MM.1S (cell line): ENCODE measurements around the gene RCCD1.

Experiments used
- EZH2 ChIP-seq: fragments of 300-600 bp; sonication (generic); optimal IDR thresholded peaks from 2 replicates; pipeline ENCODE3; 2017; ENCODE audit warnings: low read depth, mild to moderate bottlenecking, antibody characterized with exemption, low read length, mixed read lengths
- TF ChIP-seq, protein P1 (sequence below): fragments of 300-600 bp; sonication (generic); IDR thresholded peaks from 2 replicates; pipeline ENCODE4 v1.5.1; 2016; ENCODE audit warnings: antibody characterized with exemption, low read length, mixed read lengths

DNA sequence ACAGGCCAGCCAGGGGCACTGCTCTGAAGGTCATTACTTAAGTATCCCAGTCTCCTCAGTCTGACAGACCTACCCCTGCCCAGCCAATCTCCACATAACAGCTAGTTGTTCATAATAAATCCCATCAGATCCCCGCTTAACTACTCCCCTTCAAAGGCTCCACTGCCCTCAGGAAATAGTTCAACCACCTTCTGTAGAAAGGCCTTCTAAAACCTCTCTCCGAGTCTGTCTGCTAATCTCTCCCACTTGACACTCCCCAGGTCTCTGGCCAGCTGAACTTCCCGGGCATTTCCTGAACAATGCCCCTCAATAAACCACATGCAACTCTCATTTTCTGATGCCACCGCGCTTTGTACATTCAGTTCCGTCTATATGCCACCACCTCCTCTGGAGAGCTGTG is 33.6 kb downstream of the RCCD1 start:
- no peak for TF ChIP-seq EZH2
- TF ChIP-seq, protein P1, sequence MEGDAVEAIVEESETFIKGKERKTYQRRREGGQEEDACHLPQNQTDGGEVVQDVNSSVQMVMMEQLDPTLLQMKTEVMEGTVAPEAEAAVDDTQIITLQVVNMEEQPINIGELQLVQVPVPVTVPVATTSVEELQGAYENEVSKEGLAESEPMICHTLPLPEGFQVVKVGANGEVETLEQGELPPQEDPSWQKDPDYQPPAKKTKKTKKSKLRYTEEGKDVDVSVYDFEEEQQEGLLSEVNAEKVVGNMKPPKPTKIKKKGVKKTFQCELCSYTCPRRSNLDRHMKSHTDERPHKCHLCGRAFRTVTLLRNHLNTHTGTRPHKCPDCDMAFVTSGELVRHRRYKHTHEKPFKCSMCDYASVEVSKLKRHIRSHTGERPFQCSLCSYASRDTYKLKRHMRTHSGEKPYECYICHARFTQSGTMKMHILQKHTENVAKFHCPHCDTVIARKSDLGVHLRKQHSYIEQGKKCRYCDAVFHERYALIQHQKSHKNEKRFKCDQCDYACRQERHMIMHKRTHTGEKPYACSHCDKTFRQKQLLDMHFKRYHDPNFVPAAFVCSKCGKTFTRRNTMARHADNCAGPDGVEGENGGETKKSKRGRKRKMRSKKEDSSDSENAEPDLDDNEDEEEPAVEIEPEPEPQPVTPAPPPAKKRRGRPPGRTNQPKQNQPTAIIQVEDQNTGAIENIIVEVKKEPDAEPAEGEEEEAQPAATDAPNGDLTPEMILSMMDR: no peak
